NOMO-1 treated with dmso at 0.1 percent for 144 hours (cell line): ENCODE results near the gene ZNF683.

Experiments
- DNase-seq: peaks from one replicate; lab custom pipeline; 2025; ENCODE audit not compliant: unreplicated experiment; lab: John Stamatoyannopoulos, UW

ZNF683 gene

GRCh38 chr1:26359981-26360806 lies 12.4 kb downstream of the ZNF683 start:
- no peak for DNase-seq

DNA sequence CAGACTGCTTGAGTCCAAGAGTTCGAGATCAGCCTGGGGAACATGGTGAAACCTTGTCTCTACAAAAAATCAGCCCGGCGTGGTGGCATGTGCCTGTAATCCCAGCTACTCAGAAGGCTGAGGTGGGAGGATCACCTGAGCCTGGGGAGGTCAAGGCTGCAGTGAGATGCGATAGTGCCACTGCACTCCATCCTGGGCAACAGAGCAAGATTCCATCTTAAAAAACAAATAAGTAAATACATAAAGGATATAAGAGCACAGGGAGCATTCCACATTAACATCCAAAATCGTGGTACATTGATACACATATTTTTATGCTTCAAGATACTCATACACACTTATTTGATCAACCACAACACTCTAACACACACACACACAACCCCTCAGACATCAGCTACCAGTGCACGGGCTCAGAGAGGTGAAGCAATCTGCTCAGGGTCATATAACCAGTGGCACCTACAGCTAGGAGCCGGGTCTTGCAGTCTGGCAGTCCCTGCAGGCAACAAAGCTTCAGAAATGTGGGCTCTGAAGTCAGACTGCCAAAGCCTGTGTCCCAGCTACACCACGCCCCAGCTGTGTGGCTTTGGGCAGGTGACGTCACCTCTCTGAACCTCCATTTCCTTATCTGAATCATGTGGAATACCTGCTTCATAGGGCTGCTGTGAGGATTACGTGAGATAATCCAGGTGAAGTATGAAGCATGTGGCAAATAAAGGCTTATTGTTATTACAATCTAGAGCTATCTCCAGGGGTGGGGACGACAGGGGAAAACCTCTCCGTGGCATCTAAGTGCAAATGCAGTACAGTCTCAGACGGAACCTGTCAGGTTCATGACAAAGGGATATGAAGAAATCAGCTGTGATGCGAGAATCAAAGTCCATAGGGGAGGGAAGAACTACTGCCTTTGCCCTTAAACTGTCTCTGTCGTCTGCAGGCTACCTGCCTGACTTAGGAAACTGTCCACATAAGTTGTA lies 13.9 kb downstream of the ZNF683 start:
- peak; percentile 47 for DNase-seq

GRCh38 chr1:26357121-26357602 lies 15.4 kb downstream of the ZNF683 start:
- no peak for DNase-seq

- DNase-seq: no peak
Observed at GRCh38 chr1:26356106-26356505, 16.4 kb downstream of the ZNF683 start.

DNA sequence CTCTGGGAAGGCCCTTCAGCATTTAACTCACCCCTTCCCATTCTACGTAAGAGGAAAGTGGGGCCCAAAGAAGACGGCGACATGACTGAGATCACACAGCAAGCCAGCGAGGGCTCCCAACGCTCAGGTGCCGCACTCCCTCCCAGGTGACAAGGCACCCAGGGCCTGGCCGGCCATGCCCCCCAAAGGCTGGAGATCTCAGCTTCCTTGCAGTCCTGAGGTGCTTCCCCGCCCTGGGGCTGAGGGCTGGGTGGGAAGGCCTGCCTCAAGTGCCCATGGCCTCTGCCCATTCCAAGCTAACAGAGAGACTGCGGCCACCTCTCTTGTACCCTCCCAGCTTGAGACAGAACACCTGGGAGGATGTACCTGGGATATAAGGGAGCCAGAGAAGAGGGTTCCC lies 17.6 kb downstream of the ZNF683 start:
- DNase-seq: no peak

GRCh38 chr1:26353976-26354820 lies 18.4 kb downstream of the ZNF683 start, which contains the start of gene CRYBG2:
CRYBG2 (minus strand) TSS chr1:26354130; CDS start chr1:26346657, 7,473 bp downstream.
- no peak for DNase-seq

DNA sequence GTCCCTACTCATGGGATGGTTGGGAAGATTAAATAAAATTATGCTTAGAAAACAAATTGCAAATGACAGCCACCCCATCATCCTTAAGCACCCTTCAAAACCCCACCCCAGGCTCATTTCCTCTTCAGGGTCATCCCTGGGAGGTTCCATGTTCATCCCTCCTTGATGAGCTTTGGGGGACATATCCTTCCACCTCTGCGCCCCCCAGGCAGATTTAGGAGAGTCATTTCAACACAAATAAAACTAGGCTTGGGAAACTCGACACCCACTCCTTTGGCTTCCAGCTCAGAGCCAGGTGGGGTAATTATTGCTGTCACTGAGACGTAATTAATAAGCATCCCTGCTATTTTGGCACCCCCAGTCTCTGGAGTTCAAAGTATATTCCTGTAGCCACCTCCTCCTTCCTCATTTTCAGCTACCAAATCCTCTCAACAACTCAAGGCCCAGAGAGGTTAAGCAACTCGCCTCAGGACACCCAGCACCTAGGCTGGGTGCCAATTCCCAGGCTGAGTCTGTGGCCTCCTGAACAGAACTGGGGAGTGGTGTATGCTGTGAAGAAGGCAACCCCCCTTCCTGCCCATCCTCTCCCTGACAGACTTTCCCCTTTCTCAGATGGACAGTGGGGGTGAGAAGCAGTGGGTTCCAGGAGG lies 19.2 kb downstream of the ZNF683 start:
- DNase-seq: no peak

DNA sequence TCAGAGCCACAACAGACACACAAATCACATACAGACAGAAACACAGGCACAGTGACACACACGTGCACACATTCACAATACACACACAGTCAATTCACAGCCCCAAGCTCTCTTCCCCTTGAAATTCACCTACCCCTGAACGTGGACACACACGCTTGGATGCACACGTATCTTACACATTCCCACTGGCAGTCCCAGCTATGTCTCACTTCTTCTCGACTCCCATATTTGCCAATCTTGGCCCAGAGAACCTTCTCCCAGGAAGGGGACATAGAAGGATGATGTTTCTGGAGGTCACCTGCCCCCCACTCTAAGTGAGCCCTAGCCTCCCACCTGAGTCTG lies 20.2 kb downstream of the ZNF683 start:
- DNase-seq: no peak

DNA sequence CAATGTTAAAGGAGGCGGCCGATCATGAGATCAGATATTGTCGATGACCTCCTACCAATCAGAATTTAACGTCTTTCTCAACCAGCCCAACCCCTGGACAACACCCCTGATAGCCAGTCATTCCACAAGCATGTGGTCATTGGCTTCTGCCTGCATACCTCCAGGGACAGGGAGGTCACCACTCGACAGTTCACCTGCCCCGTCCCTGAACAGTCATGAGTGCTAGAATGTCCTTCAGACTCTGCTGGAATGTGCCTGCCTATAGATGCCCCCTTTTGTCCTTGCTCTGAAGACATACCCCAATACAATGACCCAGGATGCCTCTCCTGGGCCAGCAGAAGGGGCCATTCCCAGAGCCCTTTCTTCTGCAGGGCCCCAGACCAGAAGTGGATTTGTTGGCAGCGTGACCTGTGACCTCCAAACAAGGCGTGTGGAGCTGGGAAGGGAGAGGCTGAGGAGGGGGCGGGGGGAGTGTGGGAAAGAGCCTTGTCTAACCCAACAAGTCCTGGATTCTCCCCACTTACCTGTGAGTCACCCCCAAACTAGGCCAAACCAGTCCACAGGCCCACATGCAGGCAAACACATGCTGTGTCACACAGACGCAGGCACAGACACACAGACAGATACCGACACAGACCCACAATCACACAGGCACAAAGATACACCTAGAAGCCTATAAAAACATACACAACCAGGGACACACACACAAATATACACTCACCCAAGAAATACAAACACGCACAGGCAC lies 20.8 kb downstream of the ZNF683 start:
- no peak for DNase-seq

GRCh38 chr1:26350701-26351589 lies 21.6 kb downstream of the ZNF683 start:
- DNase-seq: no peak

GRCh38 chr1:26350343-26350700 lies 22.2 kb downstream of the ZNF683 start:
- no peak for DNase-seq

GRCh38 chr1:26349877-26350244 lies 22.7 kb downstream of the ZNF683 start:
- DNase-seq: no peak

- no peak for DNase-seq
Observed at GRCh38 chr1:26349188-26349876, 23.2 kb downstream of the ZNF683 start.

DNA sequence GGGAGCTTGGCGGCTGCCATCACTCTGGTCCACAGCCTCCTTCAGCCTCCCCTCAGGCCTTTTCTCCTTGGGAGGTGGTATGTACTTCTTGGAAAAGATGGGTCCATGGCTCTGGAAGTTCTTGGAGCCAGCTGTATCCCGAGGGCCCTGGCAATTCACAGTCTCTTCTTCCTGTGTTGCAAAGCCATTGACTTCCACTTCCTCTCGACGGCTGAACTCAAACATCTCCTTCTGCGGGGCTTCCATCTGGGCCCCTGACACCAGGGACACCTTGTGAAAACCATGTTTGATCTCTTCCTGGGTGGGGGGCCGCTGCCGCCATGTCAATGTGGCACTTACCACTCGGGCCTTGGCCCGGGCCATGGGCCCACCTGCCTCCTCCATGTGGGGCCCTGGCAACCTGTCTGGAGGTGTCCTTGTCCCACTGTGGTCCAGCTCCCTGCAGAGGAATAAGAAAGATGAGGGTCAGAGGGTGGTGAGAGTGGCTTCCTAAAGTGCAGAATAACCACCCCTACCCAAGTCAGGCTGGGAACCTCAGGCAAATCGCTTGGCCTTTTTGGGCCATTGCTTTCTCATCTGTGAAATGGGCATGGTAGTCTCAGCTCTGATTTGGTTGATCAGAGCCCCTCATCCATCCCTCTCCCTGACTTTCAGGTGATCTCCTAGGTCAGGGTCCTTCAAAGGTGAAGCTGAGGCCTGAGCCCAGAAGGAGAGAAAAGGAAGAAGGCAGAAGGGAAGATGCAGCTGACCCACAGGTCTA lies 26.1 kb downstream of the ZNF683 start:
- DNase-seq: no peak

GRCh38 chr1:26345718-26346117 lies 26.8 kb downstream of the ZNF683 start:
- no peak for DNase-seq

- no peak for DNase-seq
Observed at GRCh38 chr1:26344147-26344920, 28.2 kb downstream of the ZNF683 start.

DNA sequence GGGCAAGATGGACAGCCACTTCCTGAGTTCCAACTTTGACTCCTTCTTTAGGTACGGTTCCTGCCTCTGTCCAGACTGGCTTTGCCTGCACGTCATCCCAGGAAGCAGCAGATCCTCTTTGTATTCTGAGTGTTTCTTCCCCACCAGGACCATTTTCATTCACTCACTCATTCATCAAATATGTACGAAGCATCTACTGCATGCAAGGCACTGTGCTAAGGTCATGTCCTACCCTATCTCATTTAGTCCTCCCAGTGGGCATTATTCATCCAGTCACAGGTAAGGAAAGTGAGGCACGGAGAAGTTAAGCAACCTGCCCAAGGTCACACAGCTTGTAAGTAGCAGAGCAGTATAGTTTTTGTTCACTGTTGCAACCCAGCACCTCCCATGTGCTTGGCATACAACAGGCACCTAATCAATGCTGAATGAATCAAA lies 32.5 kb downstream of the ZNF683 start:
- DNase-seq: no peak
